ENCODE data around the gene CNN1.

CNN1 gene

GRCh38 chr19:11586331-11586730 lies 47.7 kb downstream of the CNN1 start:
- TF ChIP-seq TCF12 (IDR thresholded peaks at IDR 0.05; ENCODE audit: low read depth), result no peak
- TF ChIP-seq EGR1 (IDR thresholded peaks at IDR 0.05), result no peak
- no peak for TF ChIP-seq NFIC (IDR thresholded peaks at IDR 0.05)
- TF ChIP-seq, protein P1, sequence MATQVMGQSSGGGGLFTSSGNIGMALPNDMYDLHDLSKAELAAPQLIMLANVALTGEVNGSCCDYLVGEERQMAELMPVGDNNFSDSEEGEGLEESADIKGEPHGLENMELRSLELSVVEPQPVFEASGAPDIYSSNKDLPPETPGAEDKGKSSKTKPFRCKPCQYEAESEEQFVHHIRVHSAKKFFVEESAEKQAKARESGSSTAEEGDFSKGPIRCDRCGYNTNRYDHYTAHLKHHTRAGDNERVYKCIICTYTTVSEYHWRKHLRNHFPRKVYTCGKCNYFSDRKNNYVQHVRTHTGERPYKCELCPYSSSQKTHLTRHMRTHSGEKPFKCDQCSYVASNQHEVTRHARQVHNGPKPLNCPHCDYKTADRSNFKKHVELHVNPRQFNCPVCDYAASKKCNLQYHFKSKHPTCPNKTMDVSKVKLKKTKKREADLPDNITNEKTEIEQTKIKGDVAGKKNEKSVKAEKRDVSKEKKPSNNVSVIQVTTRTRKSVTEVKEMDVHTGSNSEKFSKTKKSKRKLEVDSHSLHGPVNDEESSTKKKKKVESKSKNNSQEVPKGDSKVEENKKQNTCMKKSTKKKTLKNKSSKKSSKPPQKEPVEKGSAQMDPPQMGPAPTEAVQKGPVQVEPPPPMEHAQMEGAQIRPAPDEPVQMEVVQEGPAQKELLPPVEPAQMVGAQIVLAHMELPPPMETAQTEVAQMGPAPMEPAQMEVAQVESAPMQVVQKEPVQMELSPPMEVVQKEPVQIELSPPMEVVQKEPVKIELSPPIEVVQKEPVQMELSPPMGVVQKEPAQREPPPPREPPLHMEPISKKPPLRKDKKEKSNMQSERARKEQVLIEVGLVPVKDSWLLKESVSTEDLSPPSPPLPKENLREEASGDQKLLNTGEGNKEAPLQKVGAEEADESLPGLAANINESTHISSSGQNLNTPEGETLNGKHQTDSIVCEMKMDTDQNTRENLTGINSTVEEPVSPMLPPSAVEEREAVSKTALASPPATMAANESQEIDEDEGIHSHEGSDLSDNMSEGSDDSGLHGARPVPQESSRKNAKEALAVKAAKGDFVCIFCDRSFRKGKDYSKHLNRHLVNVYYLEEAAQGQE (IDR thresholded peaks at IDR 0.05; ENCODE audit: low read depth), result no peak
- no peak for TF ChIP-seq FOXM1 (IDR thresholded peaks at IDR 0.05; ENCODE audit: borderline replicate concordance, low read depth)
- TF ChIP-seq TEAD4 (IDR thresholded peaks at IDR 0.05), result no peak
- no peak for TF ChIP-seq CREB1 (IDR thresholded peaks at IDR 0.05; ENCODE audit: low read depth)
- TF ChIP-seq RAD21 (IDR thresholded peaks at IDR 0.05; ENCODE audit: low read depth), result no peak
- TF ChIP-seq ZBTB7A (IDR thresholded peaks at IDR 0.05; ENCODE audit: low read depth), result no peak
- no peak for TF ChIP-seq MAX (IDR thresholded peaks at IDR 0.05)
- no peak for TF ChIP-seq YY1 (IDR thresholded peaks at IDR 0.05; ENCODE audit: low read depth)
- no peak for TF ChIP-seq CEBPB (IDR thresholded peaks at IDR 0.05)
- TF ChIP-seq TAF1 (IDR thresholded peaks at IDR 0.05; ENCODE audit: low read depth), result no peak
- TF ChIP-seq EP300 (IDR thresholded peaks at IDR 0.05; ENCODE audit: borderline replicate concordance), result no peak
- no peak for TF ChIP-seq USF1 (IDR thresholded peaks at IDR 0.05)

DNA sequence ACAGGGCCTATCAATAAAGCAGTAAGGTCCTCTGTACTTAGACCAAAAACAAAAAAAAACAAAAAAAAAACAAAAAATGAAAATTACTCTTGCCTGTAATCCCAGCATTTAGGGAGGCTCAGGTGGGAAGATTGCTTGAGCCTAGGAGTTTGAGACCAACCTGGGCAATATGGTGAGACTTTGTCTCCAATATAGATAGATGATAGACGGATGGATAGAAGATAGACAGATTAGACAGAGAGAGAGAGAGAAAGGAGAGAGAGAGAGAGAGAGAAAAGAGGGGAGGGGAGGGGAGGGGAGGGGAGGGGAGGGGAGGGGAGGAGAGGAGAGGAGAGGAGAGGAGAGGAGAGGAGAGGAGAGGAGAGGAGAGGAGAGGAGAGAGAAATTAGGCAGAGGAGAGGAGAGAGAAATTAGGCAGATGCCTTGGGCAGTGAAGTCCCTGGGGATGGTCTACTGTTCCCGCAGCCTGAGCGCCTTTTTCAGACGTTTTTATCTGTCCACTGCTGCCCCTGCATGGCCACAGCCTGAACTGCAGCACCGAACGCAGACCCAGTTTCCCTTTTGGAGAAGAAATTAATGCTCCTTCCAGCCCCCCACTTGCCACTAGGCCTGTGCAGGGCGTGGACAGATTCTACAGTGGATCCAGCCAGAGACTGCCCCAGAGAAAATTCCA lies 48.8 kb downstream of the CNN1 start:
- TF ChIP-seq TCF12 (IDR thresholded peaks at IDR 0.05; ENCODE audit: low read depth) (no peak), EGR1 (IDR thresholded peaks at IDR 0.05) (no peak), ZBTB7A (IDR thresholded peaks at IDR 0.05; ENCODE audit: low read depth) (no peak), RAD21 (IDR thresholded peaks at IDR 0.05; ENCODE audit: low read depth) (peak; percentile 86), EP300 (IDR thresholded peaks at IDR 0.05; ENCODE audit: borderline replicate concordance) (no peak)

DNA sequence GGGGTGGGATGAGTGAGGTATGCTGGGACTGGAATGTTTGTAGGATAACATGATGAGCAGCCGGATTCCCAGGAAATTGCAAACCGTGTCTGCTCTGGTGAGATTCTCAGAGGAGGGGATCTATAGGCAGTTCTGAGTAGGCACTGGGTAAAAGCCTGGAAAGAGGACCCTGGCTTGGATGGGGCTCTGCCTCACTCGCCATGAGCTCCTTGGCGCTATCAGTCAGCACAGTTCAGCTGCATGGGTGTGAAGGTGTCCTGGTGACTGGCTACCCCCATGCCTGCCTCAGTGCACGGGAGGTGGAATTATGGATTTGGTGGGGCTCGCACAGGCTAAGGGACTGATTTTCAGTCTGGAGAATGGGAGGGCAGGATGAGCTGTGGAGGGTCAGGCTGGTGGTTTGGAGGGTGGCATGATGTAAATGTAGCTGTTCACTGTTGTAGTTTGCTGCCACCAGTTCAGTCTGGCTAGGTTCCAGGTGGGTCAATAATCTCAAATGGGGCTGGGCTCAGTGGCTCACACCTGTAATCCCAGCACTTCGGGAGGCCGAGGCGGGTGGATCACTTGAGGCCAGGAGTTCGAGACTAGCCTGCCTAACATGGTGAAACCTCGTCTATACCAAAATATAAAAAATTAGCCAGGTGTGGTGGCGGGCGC lies 49.5 kb downstream of the CNN1 start:
- TF ChIP-seq, protein P1 (IDR thresholded peaks at IDR 0.05; ENCODE audit: low read depth), result no peak
- TF ChIP-seq FOXM1 (IDR thresholded peaks at IDR 0.05; ENCODE audit: borderline replicate concordance, low read depth) (no peak), TEAD4 (IDR thresholded peaks at IDR 0.05) (no peak), RAD21 (IDR thresholded peaks at IDR 0.05; ENCODE audit: low read depth) (no peak), CEBPB (IDR thresholded peaks at IDR 0.05) (no peak), YY1 (IDR thresholded peaks at IDR 0.05; ENCODE audit: low read depth) (no peak), MAX (IDR thresholded peaks at IDR 0.05) (no peak), EGR1 (IDR thresholded peaks at IDR 0.05) (no peak), CREB1 (IDR thresholded peaks at IDR 0.05; ENCODE audit: low read depth) (no peak), ZBTB7A (IDR thresholded peaks at IDR 0.05; ENCODE audit: low read depth) (no peak), USF1 (IDR thresholded peaks at IDR 0.05) (no peak), EP300 (IDR thresholded peaks at IDR 0.05; ENCODE audit: borderline replicate concordance) (no peak), TAF1 (IDR thresholded peaks at IDR 0.05; ENCODE audit: low read depth) (no peak), NFIC (IDR thresholded peaks at IDR 0.05) (no peak), TCF12 (IDR thresholded peaks at IDR 0.05; ENCODE audit: low read depth) (no peak)

- TF ChIP-seq TEAD4 (IDR thresholded peaks at IDR 0.05), result no peak
- TF ChIP-seq MAX (IDR thresholded peaks at IDR 0.05), result no peak
- TF ChIP-seq CREB1 (IDR thresholded peaks at IDR 0.05; ENCODE audit: low read depth), result no peak
- no peak for TF ChIP-seq FOXM1 (IDR thresholded peaks at IDR 0.05; ENCODE audit: borderline replicate concordance, low read depth)
- no peak for TF ChIP-seq USF1 (IDR thresholded peaks at IDR 0.05)
- TF ChIP-seq TAF1 (IDR thresholded peaks at IDR 0.05; ENCODE audit: low read depth), result no peak
- no peak for TF ChIP-seq YY1 (IDR thresholded peaks at IDR 0.05; ENCODE audit: low read depth)
- TF ChIP-seq RAD21 (IDR thresholded peaks at IDR 0.05; ENCODE audit: low read depth), result no peak
- no peak for TF ChIP-seq CEBPB (IDR thresholded peaks at IDR 0.05)
- no peak for TF ChIP-seq EP300 (IDR thresholded peaks at IDR 0.05; ENCODE audit: borderline replicate concordance)
These were observed 55.4 kb downstream of the CNN1 start for GRCh38 chr19:11594084-11594483.

GRCh38 chr19:11596156-11596555 lies 57.5 kb downstream of the CNN1 start:
- TF ChIP-seq TCF12 (IDR thresholded peaks at IDR 0.05; ENCODE audit: low read depth) (no peak), YY1 (IDR thresholded peaks at IDR 0.05; ENCODE audit: low read depth) (no peak), EP300 (IDR thresholded peaks at IDR 0.05; ENCODE audit: borderline replicate concordance) (no peak), MAX (IDR thresholded peaks at IDR 0.05) (no peak), EGR1 (IDR thresholded peaks at IDR 0.05) (no peak), RAD21 (IDR thresholded peaks at IDR 0.05; ENCODE audit: low read depth) (no peak), TEAD4 (IDR thresholded peaks at IDR 0.05) (no peak), CREB1 (IDR thresholded peaks at IDR 0.05; ENCODE audit: low read depth) (no peak), CEBPB (IDR thresholded peaks at IDR 0.05) (no peak), ZBTB7A (IDR thresholded peaks at IDR 0.05; ENCODE audit: low read depth) (no peak), USF1 (IDR thresholded peaks at IDR 0.05) (no peak), NFIC (IDR thresholded peaks at IDR 0.05) (no peak), TAF1 (IDR thresholded peaks at IDR 0.05; ENCODE audit: low read depth) (no peak), FOXM1 (IDR thresholded peaks at IDR 0.05; ENCODE audit: borderline replicate concordance, low read depth) (no peak)
- TF ChIP-seq, protein P1 (IDR thresholded peaks at IDR 0.05; ENCODE audit: low read depth), result no peak

Data from Ishikawa (cell line).